Breast epithelium (tissue), 3 donors: Measurements from ENCODE around the gene CLDN11.

ENCODE experiments used
- POLR2A ChIP-seq: fragments of 450-650 bp; IDR thresholded peaks from one replicate; pipeline ENCODE4 v1.6.1; 2016; ENCODE audit warnings: antibody characterized with exemption, mild to moderate bottlenecking, moderate library complexity
- TF ChIP-seq, protein P1 (sequence below), 3 donors: fragments of 450-650 bp; IDR thresholded peaks; one replicate each; pipeline ENCODE4 v1.5.1; 2016 to 2017; ENCODE audit warnings: antibody characterized with exemption in 3 of 3, mild to moderate bottlenecking in 3 of 3, moderate library complexity in 3 of 3

DNA sequence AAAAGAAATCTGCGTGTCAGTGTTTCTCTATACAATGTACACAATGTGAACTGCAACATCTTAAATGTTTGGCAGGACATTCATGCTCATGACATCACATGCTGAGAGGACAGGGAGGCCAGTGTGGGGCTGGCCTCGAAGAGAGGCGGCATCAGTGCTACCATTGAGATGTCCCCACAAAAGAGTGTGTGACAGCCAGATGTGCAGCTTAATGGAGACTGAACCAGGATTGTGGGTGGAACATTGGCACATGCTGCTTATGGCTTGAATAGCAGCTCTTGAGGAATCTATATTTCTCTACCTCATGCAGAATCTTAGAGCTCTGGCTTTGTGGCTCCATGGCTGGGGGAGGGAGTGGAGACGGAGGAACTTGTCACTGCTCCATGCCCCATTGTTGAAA is 18.5 kb downstream of the CLDN11 start:
- TF ChIP-seq, protein P1, sequence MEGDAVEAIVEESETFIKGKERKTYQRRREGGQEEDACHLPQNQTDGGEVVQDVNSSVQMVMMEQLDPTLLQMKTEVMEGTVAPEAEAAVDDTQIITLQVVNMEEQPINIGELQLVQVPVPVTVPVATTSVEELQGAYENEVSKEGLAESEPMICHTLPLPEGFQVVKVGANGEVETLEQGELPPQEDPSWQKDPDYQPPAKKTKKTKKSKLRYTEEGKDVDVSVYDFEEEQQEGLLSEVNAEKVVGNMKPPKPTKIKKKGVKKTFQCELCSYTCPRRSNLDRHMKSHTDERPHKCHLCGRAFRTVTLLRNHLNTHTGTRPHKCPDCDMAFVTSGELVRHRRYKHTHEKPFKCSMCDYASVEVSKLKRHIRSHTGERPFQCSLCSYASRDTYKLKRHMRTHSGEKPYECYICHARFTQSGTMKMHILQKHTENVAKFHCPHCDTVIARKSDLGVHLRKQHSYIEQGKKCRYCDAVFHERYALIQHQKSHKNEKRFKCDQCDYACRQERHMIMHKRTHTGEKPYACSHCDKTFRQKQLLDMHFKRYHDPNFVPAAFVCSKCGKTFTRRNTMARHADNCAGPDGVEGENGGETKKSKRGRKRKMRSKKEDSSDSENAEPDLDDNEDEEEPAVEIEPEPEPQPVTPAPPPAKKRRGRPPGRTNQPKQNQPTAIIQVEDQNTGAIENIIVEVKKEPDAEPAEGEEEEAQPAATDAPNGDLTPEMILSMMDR (IDR thresholded peaks at IDR 0.05) = no peak
- TF ChIP-seq POLR2A = no peak
